HG03025 (cell line): ENCODE measurements around the gene PDE4C.
"Not testable (repeated sequence)": the region's sequence is repeated elsewhere in the genome, so short reads cannot be mapped to it uniquely, and the experiment has no call there.

Experiments used
- ATAC-seq: cut with Tn5 transposase; IDR thresholded peaks from one replicate; pipeline ENCODE4 v1.9.1; 2021; ENCODE audit warnings: mild to moderate bottlenecking, moderate library complexity; ENCODE audit not compliant: unreplicated experiment, low FRiP score

The PDE4C gene

DNA sequence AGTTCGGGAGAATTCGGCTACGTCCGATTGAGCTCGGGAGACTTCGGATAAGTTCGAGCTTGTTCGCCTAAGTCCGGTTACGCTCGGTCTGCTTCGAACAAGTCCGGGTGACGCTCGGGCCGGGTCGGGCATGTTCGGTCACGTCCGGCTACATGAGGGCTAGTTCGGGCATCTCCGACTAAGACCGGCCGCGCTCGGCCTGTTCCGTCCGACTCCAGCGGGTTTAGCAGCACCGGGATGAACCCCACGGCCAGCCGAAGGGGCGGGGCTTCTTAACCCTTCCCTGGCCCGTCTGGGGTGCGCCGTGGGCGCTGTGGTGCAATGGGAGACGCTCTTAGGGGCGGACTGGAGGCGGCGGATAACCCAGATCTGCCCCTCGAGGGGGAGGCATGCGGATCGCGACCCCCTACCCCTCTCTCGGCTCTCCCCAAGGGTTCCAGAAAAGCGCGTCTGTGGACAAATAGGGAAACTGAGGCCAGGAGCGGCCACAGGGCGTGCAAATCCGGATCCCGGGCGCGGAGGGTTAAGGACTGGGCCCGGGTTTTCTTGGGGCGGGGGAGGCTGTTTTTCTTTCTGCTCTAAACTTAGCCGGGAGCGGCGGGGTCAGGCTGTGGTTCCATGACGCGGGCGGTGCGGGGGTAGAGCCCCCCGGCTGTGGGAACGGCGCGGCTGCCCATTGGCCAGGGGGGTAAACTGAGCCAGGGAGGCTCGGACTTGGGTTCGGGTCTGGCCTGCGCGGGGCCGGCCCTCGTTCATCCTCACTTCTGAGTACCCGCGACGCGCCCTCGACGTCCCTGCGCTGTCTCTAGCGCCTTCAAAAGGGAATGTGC is 1.5 kb downstream of the PDE4C start:
- peak; percentile 80 for ATAC-seq

DNA sequence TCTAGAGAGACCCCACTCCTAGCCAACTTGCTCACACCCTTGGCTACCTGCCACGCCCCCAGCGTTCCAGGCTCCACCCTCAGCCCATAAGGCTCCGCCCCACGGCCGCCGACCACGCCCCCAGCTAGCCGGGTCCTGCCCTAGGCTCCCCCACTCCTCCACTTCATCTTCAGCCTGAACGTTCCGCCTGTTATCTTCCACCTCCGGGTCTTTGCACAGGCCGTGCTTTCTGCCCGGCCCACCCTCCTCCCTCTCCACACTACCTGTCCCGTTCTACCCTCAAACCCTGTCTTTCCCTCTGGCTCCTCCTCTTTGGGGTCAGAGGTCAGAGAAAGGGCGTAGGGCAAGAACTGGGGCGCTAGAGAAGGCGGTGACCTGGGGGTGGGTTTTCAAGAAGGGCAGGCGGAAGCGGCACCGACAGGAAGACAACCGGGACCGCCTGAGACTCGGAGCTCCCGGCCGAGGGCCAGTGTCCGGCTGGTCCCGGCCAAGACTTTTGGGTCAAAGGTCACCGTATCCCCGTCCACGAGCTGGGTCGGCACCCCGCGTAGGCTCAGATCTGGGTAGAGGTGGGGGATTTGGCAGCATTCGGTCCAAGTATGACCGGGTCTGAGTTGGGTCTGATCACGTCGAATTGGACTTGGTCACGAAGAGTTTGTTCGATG is 2.2 kb downstream of the PDE4C start:
- ATAC-seq: no peak

DNA sequence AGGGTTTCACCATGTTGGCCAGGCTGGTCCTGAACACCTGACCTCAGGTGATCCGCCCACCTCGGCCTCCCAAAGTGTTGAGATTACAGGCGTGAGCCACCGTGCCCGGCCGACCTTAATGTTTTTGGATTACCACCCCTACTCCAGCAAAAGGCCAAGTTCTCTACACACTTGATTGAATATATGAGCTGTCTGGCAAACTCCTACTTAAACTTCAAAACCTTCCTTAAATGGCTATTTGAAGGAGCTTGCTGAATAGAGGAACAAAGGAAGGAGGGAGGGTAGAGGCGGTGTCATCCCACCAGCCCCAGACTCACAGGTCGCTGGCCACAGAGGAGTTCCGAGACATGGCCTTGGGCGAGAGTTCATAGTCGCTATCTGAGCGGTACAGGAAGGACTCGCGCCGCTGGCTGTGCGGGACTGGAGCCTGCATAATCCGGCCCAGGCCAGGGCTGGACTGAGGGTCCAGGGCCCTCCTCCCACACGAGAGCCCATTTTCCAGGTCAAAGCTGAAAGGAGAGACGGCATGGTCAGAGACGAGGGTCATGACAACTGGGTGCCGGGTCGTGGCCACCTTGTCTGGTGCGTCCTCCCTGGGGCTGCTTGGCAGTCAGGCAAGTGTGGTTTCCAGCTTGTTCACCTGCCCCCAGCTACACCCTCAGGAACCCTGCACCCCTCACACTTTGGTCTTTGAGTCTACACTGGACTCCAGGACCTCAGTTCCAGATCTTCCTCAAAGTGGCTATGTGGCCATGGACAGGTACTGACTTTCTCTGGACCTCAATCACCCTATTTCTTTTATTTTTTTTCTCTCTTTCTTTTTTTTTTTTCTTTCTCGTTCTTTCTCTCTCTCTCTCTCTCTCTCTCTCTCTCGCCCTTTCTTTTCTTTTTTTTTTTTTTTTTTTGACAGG is 4.2 kb downstream of the PDE4C start:
- no peak for ATAC-seq

DNA sequence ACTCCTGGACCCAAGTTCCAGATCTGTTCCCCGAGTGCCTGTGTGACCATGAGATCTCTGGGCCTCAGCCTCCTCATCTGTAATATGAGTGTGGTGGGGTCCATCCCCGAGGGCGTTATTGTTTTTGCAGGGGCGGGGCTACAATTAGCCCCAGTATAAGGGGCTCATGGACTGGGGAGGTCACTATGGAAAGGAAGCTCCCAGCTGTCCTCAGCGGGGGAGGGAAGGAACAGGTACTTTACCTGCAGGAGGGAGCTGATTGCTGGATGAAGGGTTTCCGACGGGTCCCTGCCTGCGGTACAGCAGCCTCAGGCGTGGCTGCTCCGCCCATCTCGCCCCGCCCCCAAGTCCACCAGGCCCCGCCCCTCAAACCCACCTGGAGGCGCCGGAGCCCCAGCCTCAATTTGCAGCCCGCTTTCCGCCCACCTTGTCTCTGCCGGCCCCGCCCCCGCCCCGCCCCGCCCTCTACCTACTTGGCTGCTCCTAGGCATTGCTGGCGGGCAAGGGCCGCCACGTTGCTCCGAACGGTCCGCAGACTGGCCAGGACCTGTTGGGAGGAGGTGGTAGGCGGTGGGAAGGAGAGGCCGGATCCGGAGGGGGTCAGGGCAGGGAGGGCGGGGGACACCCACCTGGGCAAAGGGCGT is 5.5 kb downstream of the PDE4C start:
- ATAC-seq: no peak

DNA sequence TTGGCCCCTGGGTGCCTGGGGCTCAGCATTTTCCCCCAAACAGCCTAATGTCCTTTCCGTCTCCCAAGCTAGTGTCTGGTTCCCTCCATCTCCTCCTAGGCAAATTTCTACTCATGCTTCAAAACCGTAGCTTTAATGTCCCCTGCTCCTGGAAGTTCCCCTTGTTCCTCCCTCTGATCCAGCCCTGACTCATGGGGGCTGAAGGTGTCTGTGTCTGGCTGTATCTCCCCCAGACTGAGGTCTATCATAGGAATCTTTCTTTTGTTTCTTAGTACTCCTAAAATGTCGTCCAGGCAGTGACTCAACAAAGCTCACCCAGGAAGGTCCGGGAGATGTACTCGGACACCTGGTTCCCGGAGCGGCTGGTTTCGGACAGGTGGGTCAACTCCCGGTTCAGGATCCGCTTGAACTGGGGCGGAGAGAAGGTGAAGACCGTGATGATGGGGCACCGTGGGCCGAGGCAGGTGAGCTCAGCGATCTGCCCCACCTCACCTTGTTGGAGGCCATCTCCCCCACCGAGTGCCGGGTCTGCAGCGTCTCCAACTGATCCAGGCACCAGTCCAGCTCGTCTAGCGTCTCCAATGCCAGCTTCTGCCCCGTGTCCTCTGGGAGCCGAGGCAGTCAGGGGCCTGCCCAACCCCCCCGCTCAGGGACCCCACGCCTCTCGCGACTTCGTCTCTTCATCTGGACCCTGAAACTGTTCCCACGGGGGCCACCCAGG is 6.2 kb downstream of the PDE4C start:
- ATAC-seq: no peak

DNA sequence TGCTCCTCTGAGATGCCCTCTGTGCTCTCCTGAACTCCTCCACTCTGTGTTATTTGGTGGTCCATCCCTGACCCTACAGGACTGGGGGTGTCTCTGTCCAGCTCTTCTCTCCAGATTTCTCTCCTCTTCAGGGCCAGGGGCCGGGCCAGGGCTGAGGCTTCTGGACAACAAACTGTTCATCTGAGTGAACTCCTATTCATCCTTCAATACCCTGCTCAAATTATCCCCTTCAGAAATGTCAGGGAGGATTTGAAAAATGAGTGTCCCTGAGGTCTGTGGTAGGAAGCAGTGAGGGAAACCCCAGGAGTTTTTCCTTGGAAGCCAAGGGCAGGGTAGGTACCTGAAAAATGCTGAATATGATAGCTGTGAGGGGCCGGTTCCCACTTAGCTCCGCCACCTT is 7.6 kb downstream of the PDE4C start:
- ATAC-seq: no peak

DNA sequence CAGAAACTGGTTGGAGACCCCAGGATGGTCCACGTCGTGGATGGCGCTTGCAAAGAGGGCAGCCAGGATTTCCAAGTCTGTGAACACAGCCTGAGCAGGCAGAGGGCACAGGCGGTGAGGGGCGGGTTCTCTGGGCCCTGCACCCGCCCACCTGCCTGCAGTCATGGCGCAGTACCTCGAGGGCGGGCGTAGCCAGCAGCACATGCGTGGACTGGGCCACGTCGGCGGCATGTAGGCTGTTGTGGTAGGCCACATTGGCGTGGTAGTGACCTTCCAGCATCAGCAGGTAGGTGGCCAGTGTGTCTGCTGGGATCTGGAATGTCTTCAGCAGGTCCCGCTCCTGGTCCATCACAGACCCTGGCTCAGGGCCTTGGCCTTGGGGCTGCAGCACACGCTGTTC is 8.1 kb downstream of the PDE4C start:
- no peak for ATAC-seq

DNA sequence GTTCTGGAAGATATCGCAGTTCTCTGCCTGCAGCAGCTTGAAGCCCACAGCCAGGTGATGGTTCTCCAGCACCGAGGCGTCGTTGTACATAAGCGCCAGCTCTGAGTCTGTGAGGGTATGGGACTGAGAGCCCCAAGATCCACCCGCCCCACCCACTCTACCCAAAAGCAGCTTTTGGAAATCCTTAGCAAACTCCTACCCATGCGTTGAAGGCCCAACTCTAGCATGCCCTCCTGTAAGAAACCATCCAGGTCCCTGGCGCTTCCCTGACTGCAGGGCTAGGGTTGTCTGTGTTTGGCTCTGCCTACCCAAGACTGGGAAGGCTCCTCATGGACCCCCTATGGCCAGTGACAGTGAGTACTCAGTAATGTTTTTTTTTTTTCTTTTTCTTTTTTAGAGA is 9.4 kb downstream of the PDE4C start:
- no peak for ATAC-seq

DNA sequence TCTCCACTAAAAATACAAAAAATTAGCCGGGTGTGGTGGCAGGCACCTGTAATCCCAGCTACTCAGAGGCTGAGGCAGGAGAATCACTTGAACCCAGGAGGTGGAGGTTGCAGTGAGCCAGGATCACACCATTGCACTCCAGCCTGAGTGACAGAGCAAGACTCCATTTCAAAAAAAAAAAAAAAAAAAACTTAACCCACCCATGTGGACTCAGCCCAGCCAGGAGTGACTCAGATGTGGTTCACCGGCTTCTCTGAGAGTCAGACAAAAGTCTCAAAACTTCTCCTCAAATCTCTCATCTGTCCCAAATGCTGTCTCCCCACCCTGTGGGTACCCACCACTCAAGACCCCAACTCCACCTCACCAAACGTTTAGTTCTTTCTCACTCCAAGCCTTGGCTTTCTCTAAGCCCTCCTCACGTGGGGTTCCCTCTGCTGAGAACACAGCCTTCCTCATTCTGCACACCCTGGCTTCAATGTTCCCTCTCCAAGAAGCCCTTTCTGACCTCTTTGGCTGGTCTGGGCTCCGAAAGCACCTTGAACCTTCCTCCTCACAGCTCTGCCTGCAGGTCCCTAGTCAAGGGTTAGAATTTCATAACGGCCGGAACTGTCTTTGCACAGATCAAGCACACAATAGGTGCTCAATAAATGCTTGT is 11.3 kb downstream of the PDE4C start:
- ATAC-seq: no peak

DNA sequence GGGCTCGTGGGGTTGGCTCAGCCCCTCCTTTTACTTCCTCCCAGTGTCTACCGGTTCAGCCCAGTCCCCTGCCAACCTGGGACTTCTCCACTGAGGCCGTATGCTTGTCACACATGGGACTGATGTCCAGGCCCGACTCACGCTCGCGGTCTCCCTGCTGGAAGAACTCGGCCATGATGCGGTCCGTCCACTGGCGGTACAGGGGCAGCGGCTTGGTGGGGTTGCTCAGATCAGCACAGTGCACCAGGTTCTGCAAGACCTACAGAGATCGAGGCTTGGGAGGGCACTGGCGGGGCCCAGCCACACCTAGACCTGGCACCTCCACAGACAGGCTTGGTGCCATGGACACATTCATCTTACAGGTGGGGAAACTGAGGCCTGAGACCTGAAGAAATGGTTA is 14.6 kb downstream of the PDE4C start:
- no peak for ATAC-seq

DNA sequence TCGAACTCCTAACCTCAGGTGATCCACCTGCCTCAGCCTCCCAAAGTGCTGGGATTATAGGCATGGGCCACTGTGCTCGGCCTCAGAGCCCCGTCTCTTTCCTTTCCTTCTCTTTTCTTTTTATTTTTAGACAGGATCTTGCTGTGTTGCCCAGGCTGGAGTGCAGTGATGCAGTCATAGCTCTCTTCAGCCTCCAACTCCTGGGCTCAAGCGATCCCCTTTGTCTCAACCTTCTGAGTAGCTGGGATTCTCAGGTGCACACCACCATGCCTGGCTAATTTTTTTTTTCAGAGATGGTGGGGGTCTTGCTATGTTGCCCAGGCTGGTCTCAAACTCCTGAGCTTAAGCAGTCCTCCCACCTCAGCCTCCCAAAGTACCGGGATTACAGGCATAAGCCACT is 16.3 kb downstream of the PDE4C start:
- ATAC-seq: not testable (repeated sequence)

DNA sequence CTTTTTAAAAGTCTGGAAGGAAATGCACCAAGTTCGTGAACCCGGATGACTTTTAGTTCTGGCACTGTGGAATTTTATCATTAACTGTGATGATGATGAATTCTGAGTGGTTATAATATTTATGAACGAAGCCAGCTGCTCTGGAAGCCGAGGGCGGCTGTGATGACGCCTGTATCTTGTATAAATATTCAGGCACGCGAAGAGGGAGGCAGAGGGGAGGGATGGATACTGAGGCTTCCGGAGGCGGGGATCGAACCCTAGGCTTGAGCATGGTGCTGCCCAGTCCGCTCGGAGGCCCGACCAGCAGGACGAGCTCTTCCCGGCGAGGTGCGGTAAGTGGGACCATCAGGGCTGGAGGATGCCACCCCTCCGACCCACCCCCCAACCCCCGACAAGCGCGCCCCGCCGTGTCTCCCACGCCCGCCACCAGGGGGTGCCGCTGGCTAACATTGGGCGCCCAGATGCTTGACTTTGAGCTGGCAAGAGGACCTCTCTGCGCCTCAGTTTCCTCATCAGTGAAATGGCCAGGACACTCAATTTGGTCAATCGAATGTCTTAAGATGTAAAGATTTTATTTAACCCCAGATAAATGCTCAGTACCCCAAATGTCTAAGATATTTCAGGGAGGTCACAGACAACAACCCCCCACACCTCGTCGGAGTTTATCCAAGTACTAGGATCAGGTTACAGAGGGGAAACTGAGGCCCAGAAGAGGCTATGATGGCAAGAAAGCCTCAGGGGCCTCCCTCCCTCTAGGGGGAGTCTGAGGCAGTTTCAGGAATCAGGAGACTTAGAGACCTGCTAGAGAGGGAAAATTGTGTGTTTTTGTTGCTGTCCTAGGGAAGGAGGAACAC is 17.9 kb downstream of the PDE4C start:
- ATAC-seq: no peak

DNA sequence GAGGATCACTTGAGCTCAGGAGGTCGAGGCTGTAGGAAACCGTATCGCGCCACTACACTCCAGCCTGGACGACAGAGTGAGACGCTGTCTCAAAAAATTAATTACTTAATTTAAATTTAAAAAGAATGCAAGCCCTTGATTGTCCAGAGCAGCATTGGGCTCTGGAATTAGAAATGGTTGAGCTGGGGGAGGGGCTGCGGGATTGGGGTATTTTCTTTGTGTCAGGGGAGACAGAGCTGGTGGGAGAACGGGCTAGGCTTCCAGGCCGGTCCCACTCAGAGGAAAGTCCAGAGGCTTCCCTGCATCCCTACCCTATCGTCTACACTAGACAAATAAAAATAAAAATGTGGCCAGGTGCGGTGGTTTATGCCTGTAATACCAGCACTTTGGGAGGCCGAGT is 20.2 kb downstream of the PDE4C start:
- ATAC-seq: no peak

DNA sequence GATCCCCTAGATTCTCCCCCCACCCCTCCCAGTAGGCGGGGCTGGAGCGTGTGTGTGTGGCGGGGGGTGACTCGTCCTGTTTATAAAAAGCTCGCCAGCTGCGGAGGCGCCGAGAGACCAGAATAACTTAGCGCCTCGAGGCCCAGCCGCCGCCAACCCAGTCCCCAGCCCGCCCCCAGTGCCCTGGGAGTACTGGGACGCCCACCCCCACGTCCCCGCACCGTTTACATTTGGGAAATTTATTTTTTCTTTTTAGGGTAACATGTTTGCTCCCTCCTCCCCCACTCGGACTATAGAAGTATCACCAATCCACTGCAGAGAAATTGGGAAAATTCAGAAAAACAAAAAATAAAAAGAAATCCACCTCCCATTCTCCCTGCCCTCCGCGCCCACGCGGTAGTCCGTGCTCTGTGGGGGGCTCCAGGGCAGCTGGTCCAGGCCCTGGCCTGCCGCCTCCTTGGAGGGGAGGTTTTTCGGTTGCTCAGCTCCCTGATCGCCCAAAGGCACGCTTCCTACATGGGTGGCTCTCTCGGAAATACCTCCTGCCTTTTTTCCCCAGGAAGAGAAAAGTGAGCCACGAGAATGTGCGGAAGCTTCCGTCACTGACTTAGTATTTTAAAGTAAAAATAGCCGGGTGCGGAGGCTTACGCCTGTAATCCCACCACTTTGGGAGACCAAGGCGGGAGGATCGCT is 20.9 kb downstream of the PDE4C start:
- no peak for ATAC-seq

DNA sequence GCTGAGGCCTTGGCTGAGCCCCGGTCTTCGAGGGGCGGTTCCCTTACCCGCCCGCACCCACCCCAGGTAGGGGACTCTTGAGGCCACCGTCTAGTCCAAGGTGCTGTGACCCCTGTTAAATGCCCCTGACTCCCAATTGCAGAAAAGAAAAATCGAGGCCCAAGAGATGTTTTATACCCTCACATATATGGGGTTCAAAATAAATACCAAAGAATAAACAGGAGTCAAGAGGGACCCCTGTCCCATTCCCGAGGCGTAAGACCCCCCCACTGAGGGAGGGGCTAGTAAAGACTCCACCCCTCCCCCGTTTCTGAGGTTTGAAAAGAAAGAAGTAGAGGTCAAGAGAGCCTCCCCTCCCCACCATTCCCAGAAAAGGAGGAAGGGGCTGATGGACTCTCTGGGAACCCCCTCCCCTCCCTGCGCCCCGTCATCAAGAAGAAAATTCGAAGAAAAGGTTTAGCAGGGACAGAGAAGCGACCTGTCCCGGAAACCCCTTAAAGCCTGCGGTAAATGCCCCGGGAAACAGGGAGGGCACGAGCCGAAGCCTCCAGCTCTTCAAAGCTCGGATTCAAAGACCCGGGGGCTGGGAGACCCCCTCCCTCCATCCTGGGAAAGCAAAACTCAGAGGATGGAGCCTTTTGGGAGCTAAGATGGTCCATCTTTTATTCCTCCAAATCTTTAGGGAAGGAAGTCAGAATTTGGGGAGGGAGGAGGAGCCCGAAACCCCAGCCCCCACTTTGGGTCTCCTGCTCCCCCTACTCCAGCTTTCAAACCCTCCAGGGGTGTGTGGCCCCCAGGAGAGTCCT is 21.6 kb downstream of the PDE4C start:
- peak; percentile 6 for ATAC-seq

DNA sequence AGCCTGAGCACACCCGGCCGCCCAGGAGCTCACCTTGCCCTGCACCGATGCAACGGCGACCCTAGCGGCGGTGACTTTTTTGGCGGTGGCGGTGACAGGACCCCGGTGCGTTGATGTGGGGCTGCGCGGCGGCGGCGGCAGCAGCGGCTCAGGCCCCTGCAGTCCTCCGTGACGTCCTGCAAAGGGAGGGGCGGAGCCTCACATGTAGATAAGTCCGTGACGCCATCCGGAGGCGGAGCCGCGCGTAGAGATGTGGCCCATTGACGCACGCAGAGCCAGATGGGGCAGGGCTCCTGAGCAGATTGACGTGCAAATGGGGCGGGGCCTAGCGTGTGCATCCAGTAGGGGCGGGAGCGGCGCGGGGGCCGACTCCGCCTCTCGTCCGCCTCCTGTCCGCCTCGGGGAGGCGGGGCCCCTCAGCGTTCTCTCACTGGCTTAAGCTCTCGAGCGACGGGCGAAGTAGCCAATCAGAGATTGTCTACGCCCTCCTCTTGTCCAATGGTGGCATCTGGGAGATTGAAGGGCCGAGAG is 22.3 kb downstream of the PDE4C start, which contains the start of gene RAB3A:
Gene RAB3A, minus strand, starts transcription at position 180 of the 531 bp plus-strand sequence. CDS start 1,302 bp downstream, outside the sequence.
- peak; percentile 89 for ATAC-seq

DNA sequence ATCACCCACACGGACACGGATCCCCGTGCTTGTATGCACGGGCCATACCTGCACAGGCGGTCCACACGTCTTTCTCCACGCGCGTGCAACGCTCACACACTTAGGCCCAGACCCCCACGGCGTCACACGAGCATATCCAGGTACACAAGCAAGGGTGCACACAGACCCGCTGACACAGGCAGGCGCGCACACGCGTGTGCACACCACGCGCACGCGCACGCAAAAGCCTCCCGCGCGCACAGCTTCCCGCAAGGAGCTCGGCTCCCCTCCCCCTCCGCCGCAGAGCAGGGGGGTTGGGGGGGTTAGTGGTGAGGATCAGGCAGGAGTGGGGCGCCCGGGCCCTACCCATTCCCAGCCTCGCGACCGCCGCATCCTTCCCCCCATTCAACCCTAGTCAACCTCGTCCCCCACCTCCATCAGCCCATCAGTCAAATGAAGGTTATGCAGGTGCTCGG is 22.8 kb downstream of the PDE4C start:
- peak; percentile 2 for ATAC-seq
